ENCODE data around the gene PLXNB2. TPM values are rescaled to one million over a fixed set of nuclear protein-coding genes. Genes with fewer than 3 reads are reported as not detected.
A peak's percentile ranks its signal among the peaks of the same experiment; 100 is the strongest.
"Not testable (repeated sequence)": the region's sequence is repeated elsewhere in the genome, so short reads cannot be mapped to it uniquely, and the experiment has no call there.

The PLXNB2 gene
- total RNA-seq, 1 donor from 2014 or later = 46.0 TPM

GRCh38 chr22:50278461-50278860 lies 29.0 kb downstream of the PLXNB2 start:
- DNase-seq = no peak

GRCh38 chr22:50277761-50278160 lies 29.7 kb downstream of the PLXNB2 start:
- no peak for DNase-seq

GRCh38 chr22:50276143-50276542 lies 31.3 kb downstream of the PLXNB2 start:
- DNase-seq = peak; percentile 85

GRCh38 chr22:50275181-50276055 lies 32.0 kb downstream of the PLXNB2 start:
- DNase-seq = no peak

GRCh38 chr22:50274771-50275170 lies 32.7 kb downstream of the PLXNB2 start:
- DNase-seq = no peak

GRCh38 chr22:50274311-50274710 lies 33.1 kb downstream of the PLXNB2 start:
- peak; percentile 31 for DNase-seq

- DNase-seq = not testable (repeated sequence)
Measured at GRCh38 chr22:50273781-50274180, 33.7 kb downstream of the PLXNB2 start.

- DNase-seq = not testable (repeated sequence)
Measured at GRCh38 chr22:50273352-50273751, 34.1 kb downstream of the PLXNB2 start.

- DNase-seq = no peak
Measured at GRCh38 chr22:50272044-50272802, 35.2 kb downstream of the PLXNB2 start.

- peak; percentile 24 for DNase-seq
Measured at GRCh38 chr22:50271519-50271970, 35.9 kb downstream of the PLXNB2 start.

- DNase-seq = no peak
Measured at GRCh38 chr22:50270666-50271394, 36.6 kb downstream of the PLXNB2 start.

GRCh38 chr22:50269970-50270665 lies 37.3 kb downstream of the PLXNB2 start, which contains the start of gene MAPK11:
Gene MAPK11, minus strand, starts transcription at chr22:50270380. Its CDS starts 88 bp downstream, at chr22:50270292.
- peak; percentile 51 for DNase-seq

GRCh38 chr22:50269573-50269969 lies 37.9 kb downstream of the PLXNB2 start:
- DNase-seq = no peak

GRCh38 chr22:50268655-50269113 lies 38.8 kb downstream of the PLXNB2 start:
- DNase-seq = no peak

GRCh38 chr22:50267591-50268390 lies 39.7 kb downstream of the PLXNB2 start:
- DNase-seq = peak; percentile 43

GRCh38 chr22:50266994-50267393 lies 40.5 kb downstream of the PLXNB2 start:
- no peak for DNase-seq

- DNase-seq = no peak
Measured at GRCh38 chr22:50264946-50265669, 42.3 kb downstream of the PLXNB2 start.

- peak; percentile 51 for DNase-seq
Measured at GRCh38 chr22:50264104-50264745, 43.2 kb downstream of the PLXNB2 start.

GRCh38 chr22:50262973-50263617 lies 44.4 kb downstream of the PLXNB2 start:
- DNase-seq = no peak
